ENCODE data around the gene ELP4.

The ELP4 gene

DNA sequence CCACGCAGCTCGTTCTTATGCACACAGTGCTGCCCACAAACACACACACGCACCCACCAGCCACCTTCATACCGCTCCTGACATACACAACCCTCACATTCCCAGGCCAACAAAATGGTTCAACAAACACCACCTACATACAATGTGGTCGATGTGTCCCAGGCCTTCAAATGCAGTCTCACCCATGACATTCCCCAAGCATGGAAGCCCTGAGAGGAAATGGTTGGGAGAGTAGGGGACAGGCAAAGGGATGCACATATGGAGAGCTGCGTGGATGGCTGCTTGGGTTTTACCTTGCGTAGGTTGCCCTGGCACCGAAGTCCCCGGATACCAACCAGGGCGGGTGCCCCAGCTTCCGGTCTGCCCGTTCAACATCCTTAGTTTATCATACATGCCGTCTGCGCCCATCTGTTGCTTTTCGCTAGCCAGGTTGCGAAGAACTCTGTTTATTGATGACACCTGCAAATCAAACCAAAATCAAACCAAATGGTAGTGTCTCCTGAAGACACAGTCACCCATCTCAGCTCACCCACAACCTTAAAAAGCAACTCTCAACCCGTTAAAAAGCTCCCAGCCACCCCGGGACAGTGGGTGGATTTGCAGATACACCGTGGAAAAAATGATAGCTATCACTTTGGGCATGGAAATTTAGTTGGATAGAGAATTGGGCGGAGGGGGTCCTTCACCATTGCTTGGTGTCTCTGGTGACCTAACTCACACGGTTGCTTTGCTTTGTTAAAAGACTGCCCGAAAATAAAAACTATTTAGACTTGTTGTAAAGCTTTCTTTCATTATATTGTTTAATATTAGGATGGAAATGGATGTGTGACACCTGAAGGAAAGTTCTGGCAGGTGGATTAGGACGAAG is 291.1 kb downstream of the ELP4 start:
- peak in 1 of 14 donors; percentile 88 for DNase-seq

DNA sequence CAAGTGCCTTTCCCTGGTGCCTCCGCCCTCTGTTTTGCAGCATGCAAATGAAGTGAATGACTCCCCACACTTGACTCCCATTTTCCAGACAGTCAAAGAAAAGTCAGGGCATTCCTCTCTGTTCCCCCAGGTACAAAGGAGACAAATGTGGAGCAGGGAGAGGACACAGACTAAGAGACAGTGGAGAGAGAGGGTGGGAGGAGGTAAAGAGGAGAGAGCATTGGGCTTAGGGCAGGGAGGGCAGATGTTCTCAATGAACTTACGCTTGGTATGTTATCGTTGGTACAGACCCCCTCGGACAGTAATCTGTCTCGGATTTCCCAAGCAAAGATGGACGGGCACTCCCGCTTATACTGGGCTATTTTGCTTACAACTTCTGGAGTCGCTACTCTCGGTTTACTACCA is 291.7 kb downstream of the ELP4 start:
- DNase-seq: peak in 1 of 14 donors; percentile 39

DNA sequence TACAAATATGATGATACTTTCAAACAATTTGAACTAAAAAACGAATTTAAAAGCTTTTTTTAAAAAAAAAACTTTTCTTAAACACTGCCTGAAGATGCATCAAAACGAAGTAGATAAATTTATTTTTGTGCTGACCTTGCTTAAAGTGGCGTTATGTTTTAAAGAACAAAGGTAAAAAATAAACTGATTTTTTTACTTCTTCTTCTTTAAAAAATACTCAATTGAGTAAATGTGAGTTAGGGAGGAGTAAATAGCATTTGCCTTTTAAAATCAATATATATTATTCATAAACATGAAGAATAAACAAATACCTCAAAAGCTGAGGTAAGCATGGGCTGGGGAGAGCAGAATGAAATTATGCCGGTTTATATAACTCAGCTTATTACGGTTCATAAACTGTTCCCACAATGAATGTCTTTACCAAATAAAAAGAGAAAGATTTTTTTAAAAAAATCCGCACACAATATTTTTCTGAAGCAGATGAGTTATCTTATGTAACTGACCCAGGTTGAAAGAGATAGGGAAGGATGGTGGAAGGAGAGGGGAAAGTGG is 292.5 kb downstream of the ELP4 start:
- no peak for DNase-seq

DNA sequence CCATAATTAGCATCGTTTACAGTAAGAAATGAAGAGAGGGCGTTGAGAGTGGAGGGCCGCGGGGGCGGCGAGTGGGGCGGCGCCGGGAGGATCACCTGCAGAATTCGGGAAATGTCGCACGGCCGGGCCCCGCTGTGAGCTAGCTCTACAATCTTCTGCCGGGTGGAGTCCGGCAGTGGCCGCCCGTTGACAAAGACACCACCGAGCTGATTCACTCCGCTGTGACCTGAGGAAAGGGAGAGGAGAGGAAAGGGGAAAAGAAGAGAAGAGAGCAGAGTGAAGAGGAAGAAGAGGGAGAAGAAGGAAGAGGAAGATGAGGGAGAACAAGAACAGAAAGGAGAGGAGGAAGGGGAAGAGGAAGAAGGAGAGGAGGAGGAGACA is 293.0 kb downstream of the ELP4 start:
- peak in 1 of 14 donors; percentile 68 for DNase-seq

DNA sequence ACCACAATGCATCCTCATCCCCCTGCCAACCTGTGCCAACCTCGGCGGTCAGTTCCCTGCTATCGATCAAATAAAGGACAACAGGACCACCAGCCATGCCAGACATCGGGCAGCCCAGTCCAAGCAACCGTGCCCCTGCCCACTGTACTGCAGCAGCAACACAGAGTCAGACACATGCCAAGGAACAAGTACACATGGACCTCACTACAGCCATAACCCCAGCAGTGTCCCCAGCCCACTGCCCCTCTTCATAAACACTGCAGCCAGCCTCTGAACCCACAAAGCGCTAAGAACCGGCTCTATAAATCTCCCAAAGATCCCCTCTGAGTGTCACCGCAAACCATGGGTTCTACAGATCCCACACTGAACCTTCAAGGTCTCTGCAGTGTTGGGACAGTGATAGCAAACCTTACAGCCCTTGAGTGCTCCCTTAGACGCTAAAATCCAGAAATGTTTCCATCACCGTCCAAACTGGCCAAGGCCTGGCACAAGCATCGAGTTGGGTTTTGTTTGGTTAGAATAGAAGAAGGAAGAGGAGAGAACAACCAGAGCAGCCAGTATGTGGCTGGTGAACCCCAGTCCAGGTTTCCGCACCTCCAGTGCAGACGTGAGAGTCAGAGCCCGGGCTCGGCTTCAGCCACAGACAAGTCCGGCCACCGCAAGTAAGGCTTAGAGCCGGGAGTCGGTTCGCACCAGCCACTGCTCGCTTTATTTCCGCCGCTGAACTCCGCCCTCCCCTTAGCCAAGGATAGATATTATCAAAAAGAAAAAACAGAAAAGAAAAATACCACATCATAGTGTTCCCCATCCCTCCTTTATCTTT is 293.6 kb downstream of the ELP4 start:
- peak in 1 of 14 donors; percentile 66 for DNase-seq

DNA sequence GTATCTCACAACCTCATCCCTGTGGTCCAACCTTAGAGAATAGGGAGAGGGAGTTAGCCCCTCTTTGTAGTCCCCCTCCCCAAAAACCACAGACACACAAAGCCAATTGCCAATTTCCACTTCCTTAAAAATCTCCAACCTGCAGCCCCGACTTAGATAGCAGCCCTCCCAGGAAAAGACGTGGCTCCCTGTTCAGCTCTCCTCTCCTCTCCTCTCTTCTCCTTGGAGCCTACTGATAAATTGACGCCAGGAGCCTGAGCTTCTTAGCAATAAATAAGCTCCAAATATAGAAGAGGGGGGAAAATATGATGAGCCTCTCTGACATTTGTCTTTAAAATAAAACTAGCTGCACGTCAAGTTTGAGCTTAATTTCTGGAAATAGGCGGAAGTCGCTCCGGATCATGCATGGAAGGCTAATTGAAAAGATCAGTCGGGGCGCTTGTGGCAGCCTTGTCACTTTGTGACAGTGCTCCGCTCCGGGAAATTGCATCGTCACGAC is 294.3 kb downstream of the ELP4 start:
- peak in 1 of 14 donors; percentile 62 for DNase-seq

DNA sequence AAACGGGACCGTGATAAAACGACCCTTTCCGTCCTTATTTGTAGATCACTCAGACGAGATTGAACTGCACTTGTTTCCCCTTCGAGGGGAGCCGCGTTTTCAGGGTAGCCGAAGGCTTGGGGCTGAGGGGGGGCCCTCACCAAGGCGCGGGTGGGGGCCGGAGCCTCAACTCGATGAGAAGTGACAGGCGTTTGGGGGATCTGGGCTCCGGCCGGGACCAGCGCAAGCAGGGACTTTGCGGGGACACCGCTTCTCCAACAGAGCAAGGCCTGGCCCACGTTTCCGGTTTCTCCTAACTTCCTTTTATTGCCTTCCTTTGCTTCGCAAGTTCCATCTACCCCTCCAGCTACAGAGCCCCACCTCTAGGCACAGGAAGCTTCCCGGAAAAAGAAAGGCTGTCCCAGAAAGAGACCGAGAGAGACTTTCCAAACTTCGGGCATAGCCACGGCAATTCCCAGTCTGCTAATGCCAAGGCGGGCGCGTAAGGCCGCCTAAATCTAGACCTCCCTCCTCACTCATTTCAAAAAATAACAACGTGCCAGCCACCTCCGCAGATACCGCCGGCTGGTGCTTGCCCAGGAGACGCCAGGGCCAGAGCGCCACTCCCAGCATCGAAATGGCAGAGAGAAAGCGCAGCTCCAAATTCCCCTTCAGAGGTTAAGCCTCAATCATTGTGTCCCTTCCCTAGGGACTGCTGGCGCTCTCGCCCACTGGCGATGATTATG is 294.9 kb downstream of the ELP4 start:
- DNase-seq: peak in 1 of 14 donors; percentile 73

DNA sequence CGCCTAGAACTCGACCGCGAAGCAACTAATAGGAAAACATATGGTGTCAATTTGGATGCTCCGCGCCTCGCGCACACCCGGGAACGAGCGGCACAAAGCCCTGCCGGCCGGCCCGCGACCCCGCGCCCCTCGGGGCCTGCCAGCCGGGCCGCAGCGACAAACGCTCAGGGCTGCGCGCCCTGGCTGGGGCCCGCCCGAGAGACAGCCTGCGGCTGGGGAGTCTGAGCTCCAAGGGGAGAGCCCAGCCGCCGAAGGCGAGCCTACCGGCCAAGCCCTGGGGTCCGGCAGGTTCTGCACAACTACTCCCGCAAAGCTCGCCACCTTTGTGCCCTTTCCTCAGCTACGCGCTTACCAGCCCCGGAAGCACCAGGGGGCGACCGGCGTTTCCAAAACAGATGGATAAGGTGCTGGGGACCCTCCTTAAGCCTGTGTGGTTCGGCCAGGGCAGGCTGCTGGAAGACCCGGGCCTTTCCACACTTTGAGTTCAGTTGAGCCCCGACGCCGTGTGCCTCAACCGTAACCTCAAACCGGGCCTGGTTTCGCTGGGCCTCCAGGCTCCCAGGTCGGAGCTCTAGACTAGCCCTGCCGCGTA is 295.6 kb downstream of the ELP4 start:
- DNase-seq: no peak

DNA sequence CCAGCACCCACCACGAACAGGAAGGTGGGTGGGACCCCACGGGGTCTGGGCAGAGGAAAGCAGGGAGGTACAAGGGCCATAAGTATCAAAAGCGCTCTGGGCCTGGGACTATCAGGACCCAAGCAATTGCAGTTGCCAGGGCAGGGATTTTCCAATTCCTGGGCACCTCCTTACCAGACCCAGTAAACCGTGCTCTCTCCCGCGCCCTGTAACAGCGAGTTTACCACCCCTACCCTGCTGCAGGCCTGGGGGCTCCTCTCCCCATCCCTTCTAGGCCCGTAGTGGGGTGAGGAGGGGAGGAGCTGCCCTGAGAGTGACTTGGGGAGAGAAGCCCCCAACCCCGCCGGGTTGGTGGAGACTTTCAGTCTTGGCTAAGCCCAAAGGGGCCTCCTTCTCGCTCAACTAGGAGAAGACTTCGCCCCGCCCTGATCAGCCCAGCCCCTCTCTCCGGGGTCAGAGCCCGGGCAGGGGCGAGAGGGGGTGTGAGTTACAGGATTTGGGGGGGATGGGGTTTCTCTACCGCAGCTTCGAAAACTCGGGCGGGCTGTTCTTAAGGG is 296.1 kb downstream of the ELP4 start:
- peak in 1 of 14 donors; percentile 31 for DNase-seq

DNA sequence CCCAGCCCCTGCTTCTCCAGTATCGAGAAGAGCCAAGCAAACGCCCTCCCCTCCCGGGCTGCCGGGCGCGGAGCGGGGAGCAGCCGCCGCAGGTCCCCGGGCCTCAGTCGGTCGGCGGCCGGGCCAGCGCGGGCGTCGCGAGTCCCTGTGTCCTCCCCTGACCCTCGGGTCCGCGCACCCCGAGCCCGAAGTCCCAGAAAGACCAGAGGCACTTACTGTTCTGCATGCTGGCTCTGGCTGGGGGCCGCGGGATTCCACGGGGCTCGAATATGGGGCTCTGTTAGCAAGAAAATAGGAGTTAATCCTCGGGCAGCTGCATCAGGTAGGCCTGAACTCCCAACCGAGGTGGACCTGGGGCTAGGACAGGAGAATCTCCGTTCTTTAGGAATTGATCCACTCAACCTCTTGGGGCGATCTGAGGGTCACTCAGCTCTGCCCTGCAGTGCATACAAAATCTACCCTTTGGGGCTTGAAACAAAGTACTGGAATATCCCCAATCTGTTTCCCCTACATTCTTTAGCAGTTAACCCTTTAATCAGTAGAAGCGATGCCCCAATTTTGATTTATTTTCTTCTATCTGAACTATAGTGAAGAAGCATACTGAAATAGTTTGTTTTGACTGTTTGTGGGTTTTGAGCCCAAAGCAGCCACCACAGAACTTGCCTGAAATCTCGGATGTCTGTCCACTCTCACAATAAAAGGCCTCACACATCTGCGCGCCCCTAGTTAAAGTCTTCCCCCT is 296.8 kb downstream of the ELP4 start:
- no peak for DNase-seq

DNA sequence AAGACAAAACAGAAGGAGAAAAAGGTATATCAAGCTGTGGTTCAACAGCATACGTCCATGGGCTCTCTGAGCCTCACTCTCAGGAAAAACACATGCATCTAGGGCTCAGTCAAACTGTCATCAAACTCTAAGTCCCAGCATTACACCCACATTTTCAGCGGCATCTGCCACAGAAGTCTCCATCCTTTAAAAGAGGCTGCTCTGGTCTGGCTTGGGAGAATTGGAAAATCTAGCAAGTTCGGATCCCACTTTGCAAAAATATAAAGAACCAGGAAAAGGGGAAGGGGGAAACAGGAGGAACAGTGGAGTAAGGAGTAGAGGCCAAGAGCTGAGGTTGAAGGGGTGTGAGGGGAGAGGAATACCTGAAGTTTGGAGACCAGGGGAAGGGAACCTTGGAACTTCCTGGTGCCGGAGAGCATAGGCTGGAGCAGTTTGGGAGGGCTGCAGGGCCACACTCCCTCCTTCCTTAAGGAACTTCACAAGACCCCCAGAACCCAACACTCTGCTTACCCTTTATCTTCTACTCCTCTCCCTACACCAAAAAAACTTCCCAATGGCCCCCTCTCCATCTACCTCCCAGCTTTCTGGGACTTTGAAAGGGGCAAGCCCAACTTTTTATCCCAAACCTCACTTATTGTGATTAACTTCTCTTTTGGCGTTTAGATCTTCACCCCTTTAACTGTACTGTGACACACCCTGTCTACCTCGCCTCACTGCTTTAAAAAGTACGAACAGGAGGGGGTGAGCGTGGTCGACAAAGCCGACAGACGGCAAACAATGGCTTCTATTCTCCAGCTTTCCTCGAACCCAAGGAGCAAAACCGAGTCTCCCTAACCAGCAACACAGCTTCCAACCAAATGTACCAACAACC is 297.6 kb downstream of the ELP4 start:
- DNase-seq: no peak

DNA sequence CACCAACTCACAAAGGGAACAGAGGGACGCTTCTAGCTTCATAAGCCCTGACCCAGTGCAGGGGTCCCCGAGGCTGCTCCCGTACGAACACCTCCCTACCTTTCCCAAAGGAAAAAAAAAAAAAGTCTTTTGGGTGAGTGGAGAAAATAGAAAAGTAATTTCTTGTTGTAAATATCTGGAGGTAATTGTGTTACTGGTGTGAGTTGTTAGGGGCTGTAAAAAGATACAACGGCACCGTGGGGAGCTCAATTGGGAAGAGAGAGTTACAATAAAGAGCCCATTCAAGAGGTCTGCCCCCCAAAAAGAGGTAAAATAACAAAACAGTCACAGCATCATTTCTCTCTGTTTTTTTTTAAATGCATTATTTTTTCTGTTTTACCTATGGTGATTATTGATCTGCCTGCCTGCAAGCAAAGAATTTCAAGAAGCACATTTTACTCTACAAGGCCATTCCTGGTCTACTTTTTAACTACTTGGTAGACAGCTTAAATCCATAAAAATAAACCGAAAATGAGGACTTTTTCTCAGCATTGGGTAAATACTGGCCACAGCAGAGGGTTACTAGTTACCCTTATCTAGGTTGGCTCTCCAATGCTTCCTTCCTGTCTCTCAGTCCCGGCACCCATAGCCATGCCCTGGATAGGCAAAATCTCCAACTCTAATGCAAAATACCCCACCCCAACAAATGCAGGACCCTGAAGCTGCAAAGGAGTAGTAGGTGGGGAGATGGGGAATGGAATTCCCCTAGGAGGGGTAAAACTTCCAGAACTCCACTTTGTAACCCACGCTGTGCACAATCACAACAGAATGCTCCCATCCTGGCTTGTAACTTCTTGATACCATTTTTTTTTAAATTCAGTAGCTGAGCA is 298.5 kb downstream of the ELP4 start:
- DNase-seq: no peak

DNA sequence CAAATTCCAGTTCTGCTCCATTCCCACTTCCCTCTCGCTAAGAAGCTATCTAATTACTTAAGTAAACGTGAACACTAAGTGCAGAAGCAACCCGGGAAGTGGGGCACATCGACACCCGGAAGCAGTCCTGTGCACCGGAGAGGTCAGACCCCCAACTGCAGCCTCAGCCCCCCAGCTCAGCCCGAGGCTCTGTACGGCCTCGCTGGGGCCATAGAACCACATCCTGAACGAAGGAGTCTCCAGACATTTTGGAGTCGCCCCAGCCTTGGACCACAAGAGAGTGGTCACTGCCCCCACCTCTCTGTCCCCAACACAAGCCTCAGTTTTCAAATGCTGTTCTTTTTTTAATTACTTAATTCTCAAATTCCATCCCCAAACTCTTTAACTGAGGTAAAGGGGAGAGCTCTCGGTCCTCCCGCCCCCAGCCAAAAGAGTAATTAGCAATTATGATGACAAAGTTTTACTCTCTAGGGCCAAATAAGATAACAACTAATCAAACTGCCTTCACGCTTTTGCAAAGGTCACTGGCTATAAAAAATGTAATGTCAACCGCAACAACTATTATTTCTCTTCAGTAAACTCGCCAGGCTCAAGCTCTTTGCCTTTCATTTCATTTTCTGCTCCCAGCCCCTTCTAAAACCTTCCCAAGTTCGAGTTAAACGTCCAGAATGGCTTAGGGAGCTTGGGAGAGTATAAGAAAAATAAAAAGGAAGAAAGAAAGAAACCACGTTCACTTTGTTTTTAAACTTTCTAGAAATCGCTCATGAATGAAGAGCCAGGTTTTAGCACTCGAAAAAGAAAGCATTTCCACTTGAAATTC is 299.4 kb downstream of the ELP4 start:
- DNase-seq: no peak

DNA sequence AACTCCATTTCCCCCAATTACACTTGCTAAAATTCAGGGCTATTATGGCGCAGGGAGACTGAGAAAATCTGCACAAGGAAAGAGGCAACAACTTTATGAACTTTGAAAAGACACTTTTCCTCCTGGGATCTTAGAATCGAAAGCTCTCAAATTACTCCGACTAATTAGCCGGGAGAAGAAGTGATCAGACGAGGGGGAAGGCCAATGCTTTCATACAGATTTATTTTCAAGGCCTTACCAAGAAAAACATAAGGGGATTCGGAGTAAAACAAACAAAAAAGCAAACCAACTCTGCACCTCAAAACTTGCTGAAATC is 299.9 kb downstream of the ELP4 start:
- no peak for DNase-seq

DNA sequence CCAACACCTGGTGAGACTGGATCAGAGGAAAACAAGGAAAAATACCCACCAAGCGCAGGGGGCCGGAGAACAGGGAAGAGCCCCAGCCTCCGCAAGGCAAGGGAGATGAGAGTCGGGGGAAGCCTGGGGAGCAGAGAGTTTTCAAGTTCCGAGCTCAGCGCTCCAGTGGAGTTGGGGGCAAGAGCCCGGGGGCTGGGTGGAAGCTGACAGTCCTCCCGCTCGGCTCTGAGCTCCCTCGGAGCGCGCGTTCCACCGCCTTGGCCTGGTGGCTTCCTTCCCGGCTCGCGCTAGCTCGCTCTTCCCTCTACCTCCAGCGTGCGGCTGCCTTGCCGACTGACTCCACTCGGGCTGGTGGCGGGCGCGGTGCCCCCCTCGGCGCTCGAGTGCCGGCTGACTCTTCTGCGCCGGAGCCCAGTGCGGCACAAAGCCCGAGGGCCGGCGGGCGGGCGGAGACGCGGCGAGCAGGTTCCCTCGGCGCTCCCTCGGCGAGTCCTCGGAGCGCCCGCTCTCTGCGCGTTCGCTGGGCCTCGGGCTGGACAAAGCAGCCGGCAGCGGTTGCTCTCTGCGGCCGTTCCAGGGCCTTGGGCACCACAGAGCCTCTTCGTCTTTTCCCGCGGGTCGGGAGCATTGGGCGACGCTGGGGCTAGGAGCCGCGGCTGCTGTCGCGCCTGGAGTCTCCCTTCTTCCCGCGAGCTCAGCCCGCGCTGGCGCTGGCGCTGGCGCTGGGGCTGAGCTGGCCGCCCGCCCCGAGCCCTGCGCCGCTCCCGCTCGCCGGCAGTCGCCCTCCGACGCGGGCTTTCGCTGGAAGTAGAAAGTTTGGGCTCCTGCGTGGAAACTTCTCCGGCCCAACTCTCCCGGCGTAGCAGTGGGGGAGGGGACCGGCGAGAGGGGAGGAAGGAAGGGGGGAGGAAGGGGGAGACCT is 300.6 kb downstream of the ELP4 start:
- DNase-seq: no peak

DNA sequence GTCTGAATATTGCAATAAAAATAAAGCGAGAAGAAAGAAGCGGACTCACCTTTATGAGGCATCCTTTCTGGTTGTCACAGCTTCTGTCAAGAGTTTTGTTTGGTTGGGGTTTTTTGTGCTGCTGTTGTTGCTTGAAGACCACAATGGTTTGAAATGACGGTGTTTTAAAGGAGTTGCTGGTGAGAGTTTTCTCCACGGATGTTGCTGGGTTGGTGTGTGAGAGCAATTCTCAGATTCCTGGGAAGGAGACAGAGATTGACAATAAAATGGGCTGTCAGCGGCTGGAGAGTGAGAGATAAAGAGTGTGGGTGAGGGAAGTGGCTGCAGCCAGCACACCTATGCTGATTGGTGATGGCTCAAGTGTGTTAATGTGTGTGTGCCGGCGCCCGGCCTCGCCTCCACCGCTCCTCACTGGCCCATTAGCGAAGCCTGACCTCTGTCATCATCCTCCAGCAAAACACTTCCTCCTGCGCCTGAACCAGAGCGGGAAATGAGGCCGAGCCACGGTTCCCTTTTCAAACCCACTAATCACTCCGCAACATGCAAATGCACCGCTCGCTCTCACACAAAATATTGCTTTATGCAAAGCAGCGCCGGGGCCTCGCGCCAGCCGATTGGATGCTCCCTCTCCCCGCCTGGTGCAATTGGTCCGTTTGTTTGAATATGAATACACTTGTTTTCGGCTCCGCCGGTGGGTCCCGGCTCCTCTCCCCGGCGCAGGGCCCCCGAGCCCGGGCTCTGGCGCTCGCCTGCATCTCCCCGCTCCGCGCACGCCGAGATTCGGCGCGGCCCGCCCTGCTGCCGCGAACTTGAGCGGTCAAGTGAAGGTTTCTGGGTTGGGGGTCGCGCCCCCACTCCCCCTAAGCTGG is 301.4 kb downstream of the ELP4 start, which contains the start of gene PAX6:
Gene PAX6 (minus strand): TSS at position 544 of the 869 bp plus-strand sequence. CDS start 4,911 bp downstream, outside the sequence.
- peak in 11 of 14 donors; percentile 34 to 99 (median 80) for DNase-seq

Data from C1 segment of cervical spinal cord (tissue), 14 donors.